Endothelial cell of umbilical vein (primary cell): Measurements from ENCODE around the gene C16orf89. TPM values are rescaled to one million over a fixed set of nuclear protein-coding genes. Genes with fewer than 3 reads are reported as not detected.

Experiments used
- BruUV-seq: library from RNA; stranded (reverse); fragments of 400-500 nt; replicated peaks from 2 replicates; lab custom pipeline; 2021; lab: Mats Ljungman, UMichigan
- CTCF ChIA-PET: fragments of 300-600, 350-600 bp; sonication (Branson Sonifier 250); formaldehyde crosslinking; loops from one replicate; lab custom pipeline; 2021; ENCODE audit warnings: antibody characterized with exemption, inconsistent platforms; lab: Charles Lee
- POLR2A ChIA-PET: fragments of 300-600, 350-600 bp; sonication (Branson Sonifier 250); formaldehyde crosslinking; loops from one replicate; lab custom pipeline; 2021; ENCODE audit warnings: antibody characterized with exemption, inconsistent platforms; lab: Charles Lee
- DNase-seq: peaks from one replicate; pipeline ENCODE4 v3.0.0-alpha.2; 2011; ENCODE audit warnings: low read depth, low spot score
- FAIRE-seq: peaks from 2 replicates; lab custom pipeline; 2011; peaks lifted over from hg19 to GRCh38; lab: Jason Lieb, UNC
- H2AFZ ChIP-seq: 2 replicates; pipeline ENCODE4 v1.6.0; 2012; ENCODE audit warnings: low read depth, low read length, control low read depth, inconsistent platforms
- H3K27ac ChIP-seq: 2 replicates; pipeline ENCODE4 v1.5.1; 2011; ENCODE audit warnings: low read depth, mild to moderate bottlenecking, control low read depth, low read length, moderate library complexity; ENCODE audit not compliant: insufficient read depth
- H3K27me3 ChIP-seq, 2 experiments: 2 replicates each; pipeline versions ENCODE4 v1.6.0 to v1.6.1; 2011; ENCODE audit warnings: low read length in 2 of 2, mixed read lengths in 1 of 2; ENCODE audit not compliant: control insufficient read depth in 2 of 2, insufficient read depth in 2 of 2
- H3K36me3 ChIP-seq, 2 experiments: 2 replicates in 1 of 2; 3 replicates in 1 of 2; pipeline ENCODE4 v1.5.1; 2011; ENCODE audit warnings: low read length in 2 of 2, mild to moderate bottlenecking in 1 of 2, moderate library complexity in 1 of 2; ENCODE audit not compliant: control insufficient read depth in 2 of 2, insufficient read depth in 2 of 2; ENCODE audit errors: extremely low read depth in 1 of 2
- H3K4me1 ChIP-seq: 3 replicates; pipeline ENCODE4 v1.5.1; 2011; ENCODE audit warnings: mild to moderate bottlenecking, low read length; ENCODE audit not compliant: control insufficient read depth, insufficient read depth; ENCODE audit errors: extremely low read depth
- H3K4me2 ChIP-seq: 2 replicates; pipeline ENCODE4 v1.6.1; 2011; ENCODE audit warnings: low read length, control low read depth, mixed read lengths; ENCODE audit not compliant: insufficient read depth
- H3K4me3 ChIP-seq, 3 experiments: fragments of 200-600 bp in 1 of 3; sonication (generic), shearing (Covaris generic) in 1 of 3; replicated peaks in 1 of 3; 2 replicates each; pipeline ENCODE4 v1.5.1; 2011 to 2016; ENCODE audit warnings: control low read depth in 3 of 3, low read length in 3 of 3, mild to moderate bottlenecking in 2 of 3, inconsistent platforms in 1 of 3, low read depth in 1 of 3, moderate library complexity in 1 of 3; ENCODE audit not compliant: insufficient read depth in 1 of 3
- H3K79me2 ChIP-seq: 2 replicates; pipeline ENCODE4 v1.6.0; 2012; ENCODE audit warnings: low read length, inconsistent platforms; ENCODE audit not compliant: control insufficient read depth, insufficient read depth
- H3K9ac ChIP-seq: replicated peaks from 2 replicates; pipeline ENCODE3; 2011; ENCODE audit warnings: low read length, control low read depth; ENCODE audit not compliant: insufficient read depth; ENCODE audit errors: extremely low read depth
- H3K9me1 ChIP-seq: replicated peaks from 3 replicates; pipeline ENCODE4 v1.6.0; 2011; ENCODE audit warnings: mild to moderate bottlenecking, low read length; ENCODE audit not compliant: control insufficient read depth, insufficient read depth; ENCODE audit errors: extremely low read depth
- H3K9me3 ChIP-seq: replicated peaks from 2 replicates; pipeline ENCODE4 v1.5.1; 2012; ENCODE audit warnings: low read length, inconsistent platforms; ENCODE audit not compliant: control insufficient read depth, insufficient read depth
- H4K20me1 ChIP-seq: replicated peaks from 2 replicates; pipeline ENCODE3; 2011; ENCODE audit warnings: mild to moderate bottlenecking, low read length; ENCODE audit not compliant: control insufficient read depth, insufficient read depth; ENCODE audit errors: extremely low read depth
- CTCF ChIP-seq, 2 donors: IDR thresholded peaks; 1 replicate in 1 of 2; 2 replicates in 1 of 2; pipeline ENCODE4 v1.5.1; 2011; ENCODE audit warnings: low read length in 2 of 2, mild to moderate bottlenecking in 2 of 2, moderate library complexity in 2 of 2, control low read depth in 1 of 2, inconsistent platforms in 1 of 2, low read depth in 1 of 2; ENCODE audit not compliant: insufficient read depth in 1 of 2; ENCODE audit errors: extremely low read depth in 1 of 2
- EZH2 ChIP-seq: IDR thresholded peaks from 2 replicates; pipeline ENCODE4 v1.6.1; 2012; ENCODE audit warnings: borderline replicate concordance, low read depth, mild to moderate bottlenecking, moderate library complexity, low read length, inconsistent platforms; ENCODE audit not compliant: severe bottlenecking
- FOS ChIP-seq: IDR thresholded peaks from 2 replicates; pipeline ENCODE4 v1.6.1; 2011; ENCODE audit warnings: mild to moderate bottlenecking, low read length, moderate library complexity, borderline replicate concordance; ENCODE audit not compliant: insufficient read depth
- GATA2 ChIP-seq: IDR thresholded peaks from 2 replicates; pipeline ENCODE4 v1.7.0; 2011; ENCODE audit warnings: low read depth, mild to moderate bottlenecking, moderate library complexity, mixed read lengths, low read length; ENCODE audit not compliant: insufficient read length, insufficient read depth
- JUN ChIP-seq: IDR thresholded peaks from 2 replicates; pipeline ENCODE4 v1.6.1; 2011; ENCODE audit warnings: borderline replicate concordance, low read depth; ENCODE audit not compliant: insufficient read length, insufficient read depth
- MAX ChIP-seq: IDR thresholded peaks from 2 replicates; pipeline ENCODE4 v1.6.1; 2011; ENCODE audit not compliant: insufficient read depth, insufficient read length
- MYC ChIP-seq: IDR thresholded peaks from one replicate; pipeline ENCODE4 v1.6.1; 2011; ENCODE audit warnings: mild to moderate bottlenecking, low read depth, low read length
- POLR2A ChIP-seq: IDR thresholded peaks from 2 replicates; pipeline ENCODE4 v1.6.1; 2012; ENCODE audit warnings: low read depth, mild to moderate bottlenecking, control low read depth, low read length
- POLR2AphosphoS5 ChIP-seq: IDR thresholded peaks from 2 replicates; pipeline ENCODE4 v1.6.1; 2012; ENCODE audit warnings: low read depth, mild to moderate bottlenecking, control low read depth, low read length, moderate library complexity; ENCODE audit not compliant: insufficient read depth
- dilution Hi-C: fragments of 300-500 bp; cut with MboI; formaldehyde crosslinking; loops from one replicate; pipeline ENCODE4 v1.15.0; 2019; ENCODE audit warnings: low sequenced_read_pairs; ENCODE audit not compliant: extremely low pct_ligation_motif_present
- intact Hi-C: fragments of 100-400 bp; cut with micrococcal nuclease; formaldehyde crosslinking; loops from one replicate; pipeline ENCODE4 v1.10.0; 2022
- polyA plus RNA-seq, 4 experiments: library from polyadenylated mRNA; depleted of rRNA in 3 of 4; stranded (reverse) in 3 of 4; unstranded in 1 of 4; fragments of >200 nt; gene quantifications; 2 replicates each; pipeline versions ENCODE4 v1.2.1 to v1.2.3, GENCODE V29; 2011 to 2012; ENCODE audit warnings: missing spikeins in 1 of 4
- total RNA-seq: library from RNA; stranded (reverse); gene quantifications from 2 replicates; pipeline ENCODE4 v1.2.3, GENCODE V29; 2021

Gene C16orf89
- total and polyA plus RNA-seq, 2 donors (not counting 3 experiments of a cell fraction or from before 2014, with no cell fraction given) = not detected

- ChIA-PET POLR2A (no interaction called here), CTCF (interaction anchor here (0.7 to 1.1 kb wide), 2 partner anchors 14 to 125 kb away, joined by 3 read pairs; no protein-coding TSS in a partner anchor)
- dilution Hi-C loops = no loop called here
- FAIRE-seq = no peak
- Histone ChIP-seq H3K4me2 (no peak overlapping the region), H3K9ac (no peak overlapping the region), H3K9me3 (no peaks in the 10 kb centered on the region), H3K79me2 (no peaks in the 10 kb centered on the region), H3K36me3 (no peaks in the 10 kb centered on the region), H4K20me1 (no peaks in the 10 kb centered on the region), H3K4me3 (no peak overlapping the region), H3K4me1 (no peaks in the 10 kb centered on the region), H3K27me3 (no peaks in the 10 kb centered on the region), H3K27ac (no peak overlapping the region), H3K9me1 (no peaks in the 10 kb centered on the region), H2AFZ (no peak overlapping the region)
- intact Hi-C loops = no loop called here
- TF ChIP-seq MYC = no peak
- TF ChIP-seq GATA2 = no peak
- TF ChIP-seq CTCF (IDR thresholded peaks at IDR 0.05; ENCODE audit: extremely low read depth in 1 of 2, insufficient read depth in 1 of 2, low read depth in 1 of 2, low read length in 2 of 2) = no peak
- no peak for TF ChIP-seq EZH2
- no peak for TF ChIP-seq JUN
- TF ChIP-seq POLR2AphosphoS5 = no peak
- TF ChIP-seq FOS = no peak
- no peak for TF ChIP-seq POLR2A
- TF ChIP-seq MAX = no peak
- no TSS peak for BruUV-seq
- no peak for DNase-seq
These were observed 55.0 kb downstream of the C16orf89 start for GRCh38 chr16:5010576-5011329.
